Measurements from ENCODE around the gene CTAG1A. TPM values are rescaled to one million over a fixed set of nuclear protein-coding genes. Genes with fewer than 3 reads are reported as not detected.

CTAG1A gene
- total and polyA plus RNA-seq, 9 of the 15 experiments (the other 6 are each of a cell fraction or from before 2014, with no cell fraction given) = 0.32 TPM; not detected in 8

DNA sequence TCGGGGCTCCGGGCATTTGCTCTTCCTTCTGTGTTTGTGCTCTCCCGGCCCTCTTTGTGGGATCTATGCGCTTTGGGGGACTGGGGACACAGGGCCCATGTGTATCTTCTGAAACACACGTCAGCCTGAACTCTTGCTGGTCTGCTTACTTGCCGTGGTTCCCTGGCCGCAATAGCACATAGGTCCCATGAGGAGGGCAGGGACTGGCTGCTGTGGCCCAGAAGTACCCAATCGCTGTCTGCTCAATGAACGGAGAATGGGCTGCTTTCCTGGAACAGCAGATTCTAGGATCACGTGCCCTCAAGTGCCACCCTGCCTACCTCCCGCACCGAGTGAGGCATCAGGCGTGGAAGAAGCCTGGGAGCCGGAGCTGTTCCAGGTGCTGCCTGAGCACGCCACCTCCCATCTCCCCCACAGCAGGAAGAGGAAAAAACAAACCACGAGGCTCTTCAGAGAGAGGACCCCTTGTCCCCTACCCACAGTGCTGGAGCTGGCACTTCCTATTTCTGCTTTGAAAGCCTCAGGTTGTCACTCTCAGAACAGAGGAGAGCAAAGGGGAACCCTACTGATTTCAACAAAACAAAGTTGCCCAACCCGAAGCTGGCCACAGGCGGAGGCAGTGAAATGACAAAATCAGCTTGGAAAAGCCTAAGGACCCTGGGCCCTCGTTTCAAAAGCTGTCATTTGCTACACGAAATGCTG, 42.1 kb upstream of the CTAG1A start (continued):
- no peak for TF ChIP-seq ZNF830 (CRISPR knock-in tag; IDR thresholded peaks at IDR 0.05)
- no peak for TF ChIP-seq ESRRB (CRISPR knock-in tag; IDR thresholded peaks at IDR 0.05; ENCODE audit: borderline replicate concordance)
- no peak for TF ChIP-seq FOXK2 (conservative IDR thresholded peaks at IDR 0.05 in 1 of 2, IDR thresholded peaks at IDR 0.05 in 1 of 2; ENCODE audit: low read depth in 2 of 2)
- TF ChIP-seq MECOM (CRISPR knock-in tag; IDR thresholded peaks at IDR 0.05) = no peak
- TF ChIP-seq, protein P1, sequence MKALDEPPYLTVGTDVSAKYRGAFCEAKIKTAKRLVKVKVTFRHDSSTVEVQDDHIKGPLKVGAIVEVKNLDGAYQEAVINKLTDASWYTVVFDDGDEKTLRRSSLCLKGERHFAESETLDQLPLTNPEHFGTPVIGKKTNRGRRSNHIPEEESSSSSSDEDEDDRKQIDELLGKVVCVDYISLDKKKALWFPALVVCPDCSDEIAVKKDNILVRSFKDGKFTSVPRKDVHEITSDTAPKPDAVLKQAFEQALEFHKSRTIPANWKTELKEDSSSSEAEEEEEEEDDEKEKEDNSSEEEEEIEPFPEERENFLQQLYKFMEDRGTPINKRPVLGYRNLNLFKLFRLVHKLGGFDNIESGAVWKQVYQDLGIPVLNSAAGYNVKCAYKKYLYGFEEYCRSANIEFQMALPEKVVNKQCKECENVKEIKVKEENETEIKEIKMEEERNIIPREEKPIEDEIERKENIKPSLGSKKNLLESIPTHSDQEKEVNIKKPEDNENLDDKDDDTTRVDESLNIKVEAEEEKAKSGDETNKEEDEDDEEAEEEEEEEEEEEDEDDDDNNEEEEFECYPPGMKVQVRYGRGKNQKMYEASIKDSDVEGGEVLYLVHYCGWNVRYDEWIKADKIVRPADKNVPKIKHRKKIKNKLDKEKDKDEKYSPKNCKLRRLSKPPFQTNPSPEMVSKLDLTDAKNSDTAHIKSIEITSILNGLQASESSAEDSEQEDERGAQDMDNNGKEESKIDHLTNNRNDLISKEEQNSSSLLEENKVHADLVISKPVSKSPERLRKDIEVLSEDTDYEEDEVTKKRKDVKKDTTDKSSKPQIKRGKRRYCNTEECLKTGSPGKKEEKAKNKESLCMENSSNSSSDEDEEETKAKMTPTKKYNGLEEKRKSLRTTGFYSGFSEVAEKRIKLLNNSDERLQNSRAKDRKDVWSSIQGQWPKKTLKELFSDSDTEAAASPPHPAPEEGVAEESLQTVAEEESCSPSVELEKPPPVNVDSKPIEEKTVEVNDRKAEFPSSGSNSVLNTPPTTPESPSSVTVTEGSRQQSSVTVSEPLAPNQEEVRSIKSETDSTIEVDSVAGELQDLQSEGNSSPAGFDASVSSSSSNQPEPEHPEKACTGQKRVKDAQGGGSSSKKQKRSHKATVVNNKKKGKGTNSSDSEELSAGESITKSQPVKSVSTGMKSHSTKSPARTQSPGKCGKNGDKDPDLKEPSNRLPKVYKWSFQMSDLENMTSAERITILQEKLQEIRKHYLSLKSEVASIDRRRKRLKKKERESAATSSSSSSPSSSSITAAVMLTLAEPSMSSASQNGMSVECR (CRISPR knock-in tag; IDR thresholded peaks at IDR 0.05) = peak; percentile 59; the same call in 1 of the 2 replicates
- 0 out of 2 replicates have a peak, but pooled peaks have one; percentile 41 for TF ChIP-seq ETV5 (CRISPR knock-in tag; IDR thresholded peaks at IDR 0.05; ENCODE audit: low read depth)
- 0 out of 2 replicates have a peak, but pooled peaks have one; percentile 5 for TF ChIP-seq BRD4 (IDR thresholded peaks at IDR 0.05)
- no peak for TF ChIP-seq TGIF2 (CRISPR knock-in tag; IDR thresholded peaks at IDR 0.05)
- peak; percentile 65 for TF ChIP-seq BHLHE40 (IDR thresholded peaks at IDR 0.05; ENCODE audit: low read length)
- no peak for TF ChIP-seq TOE1 (IDR thresholded peaks at IDR 0.05; ENCODE audit: borderline replicate concordance)
- no peak for TF ChIP-seq TOE1 (CRISPR knock-in tag; IDR thresholded peaks at IDR 0.05; ENCODE audit: borderline replicate concordance, low read depth)
- TF ChIP-seq, protein P2, sequence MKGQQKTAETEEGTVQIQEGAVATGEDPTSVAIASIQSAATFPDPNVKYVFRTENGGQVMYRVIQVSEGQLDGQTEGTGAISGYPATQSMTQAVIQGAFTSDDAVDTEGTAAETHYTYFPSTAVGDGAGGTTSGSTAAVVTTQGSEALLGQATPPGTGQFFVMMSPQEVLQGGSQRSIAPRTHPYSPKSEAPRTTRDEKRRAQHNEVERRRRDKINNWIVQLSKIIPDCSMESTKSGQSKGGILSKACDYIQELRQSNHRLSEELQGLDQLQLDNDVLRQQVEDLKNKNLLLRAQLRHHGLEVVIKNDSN (CRISPR knock-in tag; IDR thresholded peaks at IDR 0.05) = peak; percentile 48; the same call in 1 of the 2 replicates
- TF ChIP-seq, protein P3, sequence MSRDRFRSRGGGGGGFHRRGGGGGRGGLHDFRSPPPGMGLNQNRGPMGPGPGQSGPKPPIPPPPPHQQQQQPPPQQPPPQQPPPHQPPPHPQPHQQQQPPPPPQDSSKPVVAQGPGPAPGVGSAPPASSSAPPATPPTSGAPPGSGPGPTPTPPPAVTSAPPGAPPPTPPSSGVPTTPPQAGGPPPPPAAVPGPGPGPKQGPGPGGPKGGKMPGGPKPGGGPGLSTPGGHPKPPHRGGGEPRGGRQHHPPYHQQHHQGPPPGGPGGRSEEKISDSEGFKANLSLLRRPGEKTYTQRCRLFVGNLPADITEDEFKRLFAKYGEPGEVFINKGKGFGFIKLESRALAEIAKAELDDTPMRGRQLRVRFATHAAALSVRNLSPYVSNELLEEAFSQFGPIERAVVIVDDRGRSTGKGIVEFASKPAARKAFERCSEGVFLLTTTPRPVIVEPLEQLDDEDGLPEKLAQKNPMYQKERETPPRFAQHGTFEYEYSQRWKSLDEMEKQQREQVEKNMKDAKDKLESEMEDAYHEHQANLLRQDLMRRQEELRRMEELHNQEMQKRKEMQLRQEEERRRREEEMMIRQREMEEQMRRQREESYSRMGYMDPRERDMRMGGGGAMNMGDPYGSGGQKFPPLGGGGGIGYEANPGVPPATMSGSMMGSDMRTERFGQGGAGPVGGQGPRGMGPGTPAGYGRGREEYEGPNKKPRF (IDR thresholded peaks at IDR 0.05; ENCODE audit: low read depth, low read length) = no peak
- no peak for TF ChIP-seq CEBPG (CRISPR knock-in tag; IDR thresholded peaks at IDR 0.05)
- 0 out of 4 replicates have a peak, but pooled peaks of 1 of the 2 experiments have one; percentile 14 for TF ChIP-seq CEBPG (tag; conservative IDR thresholded peaks at IDR 0.05 in 1 of 2, IDR thresholded peaks at IDR 0.05 in 1 of 2)
